Measurements from ENCODE around the gene NAB2.

DNA sequence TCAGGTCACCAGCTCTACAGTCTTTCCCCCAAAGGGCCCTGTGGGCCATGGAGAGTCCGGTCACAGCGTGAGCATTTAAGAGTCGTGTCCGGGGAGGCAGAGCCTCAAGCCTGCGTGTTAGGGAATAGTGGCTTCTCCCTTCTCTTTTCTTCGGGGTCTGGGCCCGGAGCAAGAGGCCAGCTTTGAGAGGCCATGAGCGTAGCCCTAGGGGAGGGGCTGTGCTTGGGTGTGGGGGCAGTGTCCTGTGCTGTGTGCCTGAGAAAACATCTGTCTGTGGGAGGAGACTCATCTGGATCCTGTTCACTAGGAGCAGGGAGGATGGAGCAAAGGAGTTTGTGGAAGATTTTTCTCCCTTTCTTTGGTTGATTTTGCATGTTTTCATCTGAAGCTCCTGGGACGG, 53.2 kb downstream of the NAB2 start:
- TF ChIP-seq, protein P1, sequence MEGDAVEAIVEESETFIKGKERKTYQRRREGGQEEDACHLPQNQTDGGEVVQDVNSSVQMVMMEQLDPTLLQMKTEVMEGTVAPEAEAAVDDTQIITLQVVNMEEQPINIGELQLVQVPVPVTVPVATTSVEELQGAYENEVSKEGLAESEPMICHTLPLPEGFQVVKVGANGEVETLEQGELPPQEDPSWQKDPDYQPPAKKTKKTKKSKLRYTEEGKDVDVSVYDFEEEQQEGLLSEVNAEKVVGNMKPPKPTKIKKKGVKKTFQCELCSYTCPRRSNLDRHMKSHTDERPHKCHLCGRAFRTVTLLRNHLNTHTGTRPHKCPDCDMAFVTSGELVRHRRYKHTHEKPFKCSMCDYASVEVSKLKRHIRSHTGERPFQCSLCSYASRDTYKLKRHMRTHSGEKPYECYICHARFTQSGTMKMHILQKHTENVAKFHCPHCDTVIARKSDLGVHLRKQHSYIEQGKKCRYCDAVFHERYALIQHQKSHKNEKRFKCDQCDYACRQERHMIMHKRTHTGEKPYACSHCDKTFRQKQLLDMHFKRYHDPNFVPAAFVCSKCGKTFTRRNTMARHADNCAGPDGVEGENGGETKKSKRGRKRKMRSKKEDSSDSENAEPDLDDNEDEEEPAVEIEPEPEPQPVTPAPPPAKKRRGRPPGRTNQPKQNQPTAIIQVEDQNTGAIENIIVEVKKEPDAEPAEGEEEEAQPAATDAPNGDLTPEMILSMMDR (IDR thresholded peaks at IDR 0.05) = no peak
- TF ChIP-seq POLR2A (IDR thresholded peaks at IDR 0.05) = no peak
